Breast epithelium (tissue), 3 donors: ENCODE data around the gene NUCB2.

ENCODE experiments used
- POLR2A ChIP-seq: fragments of 450-650 bp; IDR thresholded peaks from one replicate; pipeline ENCODE4 v1.6.1; 2016; ENCODE audit warnings: antibody characterized with exemption, mild to moderate bottlenecking, moderate library complexity
- POLR2AphosphoS5 ChIP-seq, 3 donors: sonication (generic); formaldehyde crosslinking; IDR thresholded peaks; one replicate each; pipeline ENCODE4 v1.6.1; 2017; ENCODE audit warnings: antibody characterized with exemption in 3 of 3
- TF ChIP-seq, protein P1 (sequence below), 3 donors: fragments of 450-650 bp; IDR thresholded peaks; one replicate each; pipeline ENCODE4 v1.5.1; 2016 to 2017; ENCODE audit warnings: antibody characterized with exemption in 3 of 3, mild to moderate bottlenecking in 3 of 3, moderate library complexity in 3 of 3

DNA sequence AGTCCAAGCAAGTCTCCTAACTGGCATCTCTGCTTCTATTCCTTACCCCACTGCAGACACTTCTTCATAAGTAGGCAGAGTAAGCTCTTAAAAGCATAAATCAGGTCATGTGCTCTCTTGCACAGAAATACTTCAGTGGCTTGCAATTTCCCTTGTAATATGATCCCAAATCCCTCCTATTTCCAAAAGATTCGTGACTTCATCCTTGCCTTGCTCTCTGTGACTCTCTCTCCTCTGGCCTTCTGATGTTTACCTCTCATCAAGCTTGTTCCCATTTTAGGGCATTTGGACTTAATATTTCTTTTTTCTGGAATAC is 37.7 kb downstream of the NUCB2 start:
- TF ChIP-seq POLR2AphosphoS5 (IDR thresholded peaks at IDR 0.05) (no peak), POLR2A (no peak)
- TF ChIP-seq, protein P1, sequence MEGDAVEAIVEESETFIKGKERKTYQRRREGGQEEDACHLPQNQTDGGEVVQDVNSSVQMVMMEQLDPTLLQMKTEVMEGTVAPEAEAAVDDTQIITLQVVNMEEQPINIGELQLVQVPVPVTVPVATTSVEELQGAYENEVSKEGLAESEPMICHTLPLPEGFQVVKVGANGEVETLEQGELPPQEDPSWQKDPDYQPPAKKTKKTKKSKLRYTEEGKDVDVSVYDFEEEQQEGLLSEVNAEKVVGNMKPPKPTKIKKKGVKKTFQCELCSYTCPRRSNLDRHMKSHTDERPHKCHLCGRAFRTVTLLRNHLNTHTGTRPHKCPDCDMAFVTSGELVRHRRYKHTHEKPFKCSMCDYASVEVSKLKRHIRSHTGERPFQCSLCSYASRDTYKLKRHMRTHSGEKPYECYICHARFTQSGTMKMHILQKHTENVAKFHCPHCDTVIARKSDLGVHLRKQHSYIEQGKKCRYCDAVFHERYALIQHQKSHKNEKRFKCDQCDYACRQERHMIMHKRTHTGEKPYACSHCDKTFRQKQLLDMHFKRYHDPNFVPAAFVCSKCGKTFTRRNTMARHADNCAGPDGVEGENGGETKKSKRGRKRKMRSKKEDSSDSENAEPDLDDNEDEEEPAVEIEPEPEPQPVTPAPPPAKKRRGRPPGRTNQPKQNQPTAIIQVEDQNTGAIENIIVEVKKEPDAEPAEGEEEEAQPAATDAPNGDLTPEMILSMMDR (IDR thresholded peaks at IDR 0.05), result no peak
